22Rv1 (cell line): ENCODE measurements around the gene WBP1L.
"Not testable (repeated sequence)": the region's sequence is repeated elsewhere in the genome, so short reads cannot be mapped to it uniquely, and the experiment has no call there.

ENCODE experiments used
- H3K27ac ChIP-seq: fragments of 450-650 bp; 2 replicates; pipeline ENCODE4 v1.5.1; 2017
- CTCF ChIP-seq: fragments of 450-650 bp; IDR thresholded peaks from 2 replicates; pipeline ENCODE4 v1.5.1; 2017; ENCODE audit warnings: mild to moderate bottlenecking
- ZFX ChIP-seq: fragments of 450-650 bp; IDR thresholded peaks from 2 replicates; pipeline ENCODE4 v1.6.1; 2017; ENCODE audit warnings: antibody characterized with exemption, borderline replicate concordance

Gene WBP1L

GRCh38 chr10:102813734-102814452 lies 70.1 kb downstream of the WBP1L start:
- TF ChIP-seq CTCF (no peak), ZFX (no peak)
- no peak overlapping the region for H3K27ac ChIP-seq

GRCh38 chr10:102814453-102814871 lies 70.7 kb downstream of the WBP1L start:
- no peak overlapping the region for H3K27ac ChIP-seq
- no peak for TF ChIP-seq CTCF
- TF ChIP-seq ZFX: no peak

GRCh38 chr10:102814873-102815661 lies 71.3 kb downstream of the WBP1L start:
- no peak overlapping the region for H3K27ac ChIP-seq
- TF ChIP-seq ZFX: no peak

GRCh38 chr10:102815790-102816549 lies 72.2 kb downstream of the WBP1L start:
- no peak for TF ChIP-seq CTCF
- TF ChIP-seq ZFX: no peak
- no peak overlapping the region for H3K27ac ChIP-seq

- TF ChIP-seq ZFX: no peak
- TF ChIP-seq CTCF: no peak
- no peak overlapping the region for H3K27ac ChIP-seq
These were observed 73.4 kb downstream of the WBP1L start for GRCh38 chr10:102817175-102817574.

GRCh38 chr10:102819054-102819453 lies 75.3 kb downstream of the WBP1L start:
- no peak overlapping the region for H3K27ac ChIP-seq

GRCh38 chr10:102820008-102820407 lies 76.3 kb downstream of the WBP1L start:
- not testable (repeated sequence) for H3K27ac ChIP-seq

More at GRCh38 chr10:102819054-102819453, 75.3 kb downstream of the WBP1L start:
- TF ChIP-seq ZFX: no peak
- TF ChIP-seq CTCF: no peak

GRCh38 chr10:102822222-102822621 lies 78.5 kb downstream of the WBP1L start:
- no peak overlapping the region for H3K27ac ChIP-seq
- TF ChIP-seq ZFX (no peak), CTCF (no peak)
